GM21825 (cell line): ENCODE data around the gene PLXNC1.

Experiments used
- ATAC-seq: cut with Tn5 transposase; IDR thresholded peaks from one replicate; pipeline ENCODE4 v1.9.1; 2021; ENCODE audit warnings: mild to moderate bottlenecking, moderate library complexity; ENCODE audit not compliant: unreplicated experiment

The PLXNC1 gene

DNA sequence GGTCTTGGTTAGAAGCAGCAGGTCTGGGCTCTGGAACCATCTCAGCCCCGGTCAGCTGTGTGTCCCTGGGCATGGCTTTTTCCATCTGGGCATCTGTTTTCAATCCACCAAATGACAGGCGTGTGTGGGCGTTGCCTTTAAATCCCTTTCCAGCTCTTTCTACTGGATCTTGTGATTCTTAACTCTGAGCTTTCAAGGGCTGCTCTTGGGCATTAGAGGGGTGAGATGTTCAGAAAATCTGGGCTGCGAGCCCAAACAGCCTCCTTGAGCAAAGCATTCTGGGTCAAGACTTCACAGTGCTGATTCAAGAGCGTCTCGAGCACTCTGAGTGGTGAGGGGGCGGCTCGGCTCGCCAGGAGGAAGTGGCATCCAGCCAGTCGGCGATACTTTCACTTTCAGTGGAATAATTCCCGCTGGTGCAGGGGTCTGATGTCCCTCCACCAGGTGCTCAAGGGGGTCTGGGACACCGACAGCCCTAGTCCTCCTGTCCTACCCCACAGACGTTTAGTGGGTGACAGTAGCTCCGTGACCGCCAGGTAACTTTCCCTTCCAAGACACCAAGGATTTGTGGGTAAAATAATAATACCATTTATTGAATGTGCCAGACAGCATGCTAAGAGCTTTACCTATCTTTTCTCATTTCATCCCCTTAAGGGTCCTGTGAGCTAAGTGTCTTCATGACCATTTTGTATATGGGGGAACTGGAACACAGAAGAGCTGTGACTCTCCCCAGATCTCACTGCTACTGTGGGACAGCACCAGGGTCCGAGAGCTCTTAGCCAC, 114.0 kb downstream of the PLXNC1 start:
- peak; percentile 63 for ATAC-seq

- ATAC-seq, result peak; percentile 51
Observed at GRCh38 chr12:94263011-94263811, 114.8 kb downstream of the PLXNC1 start.

- ATAC-seq, result no peak
Observed at GRCh38 chr12:94263905-94264561, 115.7 kb downstream of the PLXNC1 start.

DNA sequence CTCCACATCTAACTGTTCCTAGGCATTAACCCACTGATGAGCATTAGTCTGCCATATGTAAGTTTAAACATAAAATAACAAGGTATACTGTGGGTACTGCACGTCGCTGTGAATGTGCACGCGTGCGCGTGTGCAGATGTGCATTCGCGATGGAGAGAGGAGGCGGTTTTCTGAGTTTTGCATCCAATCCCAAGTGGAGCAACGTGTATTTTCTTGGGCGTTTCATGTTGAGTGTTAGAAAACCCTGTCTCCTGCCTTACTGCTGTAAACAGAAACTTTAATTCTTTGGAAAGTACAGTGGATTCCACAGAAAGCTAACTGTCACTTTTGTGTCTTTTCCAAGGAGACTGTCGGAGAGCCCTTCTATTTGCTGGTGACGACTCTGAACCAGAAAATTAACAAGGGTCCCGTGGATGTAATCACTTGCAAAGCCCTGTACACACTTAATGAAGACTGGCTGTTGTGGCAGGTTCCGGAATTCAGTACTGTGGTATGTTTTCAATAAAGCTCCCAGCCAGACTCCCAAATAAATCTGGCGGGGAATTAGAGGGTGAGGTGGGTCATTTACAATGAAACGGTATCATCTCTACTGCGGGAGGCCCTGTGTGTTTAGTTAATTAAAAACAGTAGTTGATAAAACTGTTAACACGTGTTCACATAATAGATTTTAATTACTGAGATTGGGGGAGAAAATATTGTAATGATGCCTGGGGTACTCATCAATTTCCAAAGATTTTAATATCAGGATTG, 116.5 kb downstream of the PLXNC1 start:
- ATAC-seq, result no peak

GRCh38 chr12:94265539-94265938, 117.2 kb downstream of the PLXNC1 start:
- ATAC-seq, result no peak

- ATAC-seq, result no peak
Observed at GRCh38 chr12:94265966-94266745, 117.8 kb downstream of the PLXNC1 start.

DNA sequence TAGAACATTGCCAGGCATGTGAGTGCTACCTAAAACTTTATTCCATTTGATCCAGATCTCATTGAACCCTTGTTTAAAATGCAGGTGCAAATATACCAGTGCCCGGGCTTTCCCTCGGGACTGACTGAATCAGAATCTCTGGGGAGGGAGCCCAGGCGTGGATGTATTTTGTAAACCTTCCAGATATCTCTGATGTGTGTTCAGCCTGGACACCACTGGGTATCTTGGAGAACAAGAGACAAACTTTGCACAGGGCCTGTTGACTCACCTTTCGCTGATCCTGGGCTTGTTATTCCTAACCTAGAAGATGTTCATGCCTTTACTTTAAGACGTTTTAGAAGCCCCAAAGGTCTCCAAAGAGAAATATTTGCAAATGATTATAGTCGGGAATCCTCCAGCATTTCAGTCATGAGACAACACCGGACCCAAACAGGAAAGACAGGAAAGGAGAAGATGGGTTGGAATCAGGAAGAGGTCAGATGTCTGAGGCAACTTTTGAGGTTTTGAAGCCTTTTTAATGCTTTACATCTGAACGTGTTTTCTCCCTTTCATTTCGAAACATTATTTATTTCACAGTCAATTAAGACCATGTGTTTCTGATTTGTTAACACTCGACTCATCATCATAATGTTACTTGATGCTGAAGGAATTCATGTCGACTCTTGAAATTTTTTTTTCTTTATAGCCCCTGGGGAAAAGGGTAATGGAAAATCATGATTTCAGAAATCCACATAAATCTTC, 118.6 kb downstream of the PLXNC1 start:
- no peak for ATAC-seq

DNA sequence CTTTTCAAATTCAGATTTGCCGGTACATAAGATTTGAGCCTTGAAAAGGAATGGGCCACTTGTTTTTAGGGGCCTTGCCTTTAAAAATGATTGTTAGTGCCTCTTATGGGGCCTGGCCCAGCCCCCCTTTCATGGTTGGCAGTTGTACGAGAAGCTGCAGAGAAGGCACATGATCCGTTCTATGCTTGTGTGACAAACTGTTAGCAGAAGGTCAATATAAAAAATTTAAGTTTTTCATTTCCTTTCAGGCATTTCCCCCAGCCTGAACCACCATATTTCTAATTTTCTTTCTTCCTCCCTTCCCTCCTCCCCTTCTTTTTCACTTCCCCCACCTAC, 119.1 kb downstream of the PLXNC1 start:
- ATAC-seq, result no peak

- ATAC-seq, result no peak
Observed at GRCh38 chr12:94267921-94268471, 119.6 kb downstream of the PLXNC1 start.

- ATAC-seq, result no peak
Observed at GRCh38 chr12:94269316-94269999, 121.1 kb downstream of the PLXNC1 start.

GRCh38 chr12:94271351-94271750, 123.0 kb downstream of the PLXNC1 start:
- ATAC-seq, result no peak

DNA sequence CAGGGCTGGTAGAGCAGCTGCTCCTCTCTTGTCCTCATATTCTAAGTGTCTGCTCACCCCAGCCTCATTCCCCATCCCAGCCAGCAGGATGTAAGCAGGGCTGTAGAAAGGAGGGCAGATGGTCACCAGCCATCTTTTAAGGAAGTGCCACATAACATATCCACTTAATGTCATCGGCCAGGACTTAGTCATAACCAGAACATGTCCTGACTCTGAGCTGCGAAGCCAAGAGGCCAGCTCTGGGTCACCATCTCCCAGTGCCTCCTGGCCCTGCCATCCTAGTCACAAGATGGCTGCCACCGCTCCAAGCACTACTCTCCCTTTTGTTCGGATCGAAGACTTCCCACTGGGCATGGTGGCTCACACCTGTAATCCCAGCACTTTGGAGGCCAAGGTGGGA, 123.9 kb downstream of the PLXNC1 start:
- ATAC-seq, result no peak

DNA sequence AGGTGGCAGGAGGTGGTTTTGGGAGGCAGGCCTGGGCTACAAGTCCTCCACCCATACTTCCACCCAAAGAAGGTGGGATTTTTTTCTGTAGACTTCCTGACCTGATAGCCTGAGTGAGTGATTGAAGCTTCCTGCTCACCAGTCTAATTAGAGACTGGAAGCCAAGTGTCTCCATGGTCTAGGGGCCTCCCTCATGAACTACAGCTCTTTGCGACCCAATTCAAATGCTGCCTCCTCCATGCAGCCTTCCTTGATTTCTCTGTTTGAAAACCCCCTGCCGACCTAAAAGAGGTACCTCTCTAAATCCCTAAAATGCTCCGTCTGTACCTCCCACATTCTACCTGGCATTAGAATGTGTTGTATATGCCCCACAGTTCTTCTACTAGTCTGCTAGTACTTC, 124.9 kb downstream of the PLXNC1 start:
- ATAC-seq, result no peak

DNA sequence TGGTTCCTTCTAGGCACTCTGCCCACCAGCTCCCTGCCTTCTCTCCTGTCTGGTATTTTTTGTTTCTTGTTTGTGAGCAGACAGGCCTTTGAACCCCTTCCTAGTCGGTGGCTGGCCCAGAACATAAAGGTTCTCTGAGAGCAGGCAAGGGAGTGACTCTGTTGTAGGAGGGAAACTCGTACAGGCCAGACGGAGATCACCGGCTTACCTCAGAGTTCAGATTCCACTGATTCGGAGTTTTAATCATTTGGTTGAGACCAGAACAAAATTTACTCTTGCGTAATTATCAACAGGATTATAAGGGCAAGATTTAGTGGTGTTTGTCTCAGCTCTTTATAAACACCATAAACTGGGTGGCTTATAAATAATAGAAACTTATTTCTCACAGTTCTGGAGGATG, 128.3 kb downstream of the PLXNC1 start:
- no peak for ATAC-seq

DNA sequence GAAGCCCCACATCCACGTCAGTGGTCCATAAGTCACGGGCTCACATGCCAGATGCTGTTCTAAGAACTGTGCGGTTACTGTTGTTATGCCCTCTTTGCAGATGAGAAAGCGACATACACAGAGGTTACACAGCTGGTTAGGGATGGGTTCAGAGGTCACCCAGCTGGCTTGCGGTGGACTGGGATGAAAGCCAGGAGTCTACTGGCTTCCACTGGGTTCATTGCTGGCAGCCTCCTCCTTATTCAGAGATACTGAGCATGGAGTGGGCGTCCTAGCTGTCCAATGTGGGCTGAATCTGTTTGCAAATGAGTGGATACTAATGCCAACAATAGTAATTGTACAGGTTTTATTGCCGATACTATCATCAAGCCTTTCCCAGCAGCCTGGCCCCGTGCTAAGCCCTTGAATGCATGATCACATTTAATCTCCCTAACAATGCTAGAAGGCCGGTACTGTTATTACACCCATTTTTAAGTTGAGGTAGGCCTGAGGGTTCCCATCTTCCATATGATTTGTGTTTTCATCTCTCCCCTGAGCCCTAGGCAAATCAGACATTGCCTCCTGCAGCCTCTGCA, 129.1 kb downstream of the PLXNC1 start:
- ATAC-seq, result no peak

- no peak for ATAC-seq
Observed at GRCh38 chr12:94280063-94280462, 131.7 kb downstream of the PLXNC1 start.

- no peak for ATAC-seq
Observed at GRCh38 chr12:94282675-94283074, 134.3 kb downstream of the PLXNC1 start.

GRCh38 chr12:94284046-94284445, 135.7 kb downstream of the PLXNC1 start:
- ATAC-seq, result no peak
